NOMO-1 treated with DMSO at 0.1 percent for 48 hours (cell line): Measurements from ENCODE around the gene BORCS6.
"Not testable (repeated sequence)": the region's sequence is repeated elsewhere in the genome, so short reads cannot be mapped to it uniquely, and the experiment has no call there.

Source experiments
- DNase-seq: peaks from one replicate; lab custom pipeline; 2025; ENCODE audit not compliant: unreplicated experiment; lab: John Stamatoyannopoulos, UW

The BORCS6 gene

GRCh38 chr17:8189711-8190477, at the start of gene BORCS6:
Gene BORCS6 (minus strand): TSS chr17:8190180. CDS start chr17:8190140, 40 bp downstream.
- DNase-seq: peak; percentile 99

GRCh38 chr17:8237886-8238285, 47.9 kb upstream of the BORCS6 start:
- DNase-seq: no peak

- no peak for DNase-seq
Observed at GRCh38 chr17:8237175-8237574, 47.2 kb upstream of the BORCS6 start.

- no peak for DNase-seq
Observed at GRCh38 chr17:8235676-8236075, 45.7 kb upstream of the BORCS6 start.

- no peak for DNase-seq
Observed at GRCh38 chr17:8234361-8235270, 44.6 kb upstream of the BORCS6 start.

DNA sequence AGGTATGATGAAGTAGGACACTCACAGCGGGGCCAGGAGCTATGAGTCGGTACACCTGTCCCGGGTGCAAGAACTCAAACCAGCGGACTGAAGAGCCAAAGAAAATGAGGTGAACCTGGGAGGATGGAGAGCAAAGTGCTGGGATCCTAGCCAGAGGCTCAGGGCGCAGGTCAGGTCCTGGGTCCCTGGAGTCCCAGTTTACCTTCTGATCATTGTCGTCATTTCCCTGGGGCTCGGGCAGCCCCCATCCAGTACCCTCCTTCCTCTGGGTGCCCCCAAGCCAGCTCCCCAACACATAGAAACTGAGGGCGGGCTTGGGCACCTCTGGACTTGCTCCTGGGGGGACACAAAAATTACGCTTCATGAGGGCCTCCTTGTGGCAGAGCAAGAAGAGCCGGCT, 41.7 kb upstream of the BORCS6 start:
- DNase-seq: no peak

- no peak for DNase-seq
Observed at GRCh38 chr17:8227238-8227581, 37.2 kb upstream of the BORCS6 start.

DNA sequence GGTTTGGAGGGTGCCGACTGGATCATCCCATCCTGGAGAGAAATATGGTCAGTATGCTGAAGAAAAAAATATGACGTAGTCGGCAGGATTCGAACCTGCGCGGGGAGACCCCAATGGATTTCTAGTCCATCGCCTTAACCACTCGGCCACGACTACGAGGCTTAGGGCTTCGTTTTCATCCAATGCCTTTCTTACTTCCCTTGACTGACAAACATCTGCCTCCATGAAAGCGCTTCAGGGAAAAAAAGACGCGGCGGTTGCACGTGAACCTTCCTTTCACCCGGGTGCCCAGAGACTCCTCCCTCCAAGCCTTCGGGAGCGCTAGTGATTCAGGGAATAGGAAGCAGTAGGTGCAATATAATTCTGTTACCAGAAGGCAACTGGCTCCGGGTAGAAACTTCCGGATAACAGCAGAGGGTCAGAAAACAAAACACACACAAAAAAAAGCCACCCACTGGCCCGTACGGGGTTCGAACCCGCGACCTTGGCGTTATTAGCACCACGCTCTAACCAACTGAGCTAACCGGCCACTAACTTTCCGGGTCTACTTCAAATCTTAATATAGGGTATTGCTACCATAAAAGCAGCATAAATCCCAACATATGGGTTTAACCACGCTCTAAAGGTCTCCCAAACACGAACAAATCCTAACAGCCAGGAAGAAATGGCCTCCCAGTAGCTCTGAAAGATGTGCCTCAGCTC, 36.7 kb upstream of the BORCS6 start:
- DNase-seq: peak; percentile 70

DNA sequence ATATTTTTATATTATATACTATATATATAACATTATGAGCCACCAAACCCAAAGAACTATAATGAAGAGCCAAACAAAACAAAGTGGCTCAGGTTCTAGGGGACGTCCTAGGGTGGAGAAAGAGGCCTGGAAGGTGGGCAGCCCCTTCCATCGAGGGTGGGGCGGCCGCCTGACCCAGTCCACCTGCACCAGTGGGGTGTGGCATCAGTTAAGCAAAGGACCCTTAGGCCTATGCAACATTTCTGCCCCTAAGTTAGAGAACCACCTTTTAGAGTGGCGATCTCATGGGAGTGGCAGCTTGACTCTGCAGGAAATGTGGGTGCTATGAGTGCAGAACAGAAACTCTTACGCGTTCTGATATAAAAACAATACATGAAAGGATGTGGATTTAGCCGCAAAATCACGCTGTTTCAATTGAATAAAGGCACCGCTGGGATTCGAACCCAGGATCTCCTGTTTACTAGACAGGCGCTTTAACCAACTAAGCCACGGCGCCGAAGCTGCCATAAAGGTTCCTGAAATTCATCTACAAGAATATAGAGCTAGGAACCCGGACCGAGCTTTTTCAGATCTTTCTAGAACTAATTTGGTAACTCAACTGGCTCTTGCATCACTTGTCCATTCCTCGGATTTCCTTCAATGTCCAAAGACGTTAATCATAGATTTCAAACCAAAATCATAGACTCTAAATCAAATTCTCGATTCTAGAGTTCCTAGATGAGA, 36.0 kb upstream of the BORCS6 start:
- DNase-seq: peak; percentile 55

GRCh38 chr17:8224891-8225812, 35.2 kb upstream of the BORCS6 start:
- DNase-seq: no peak

- peak; percentile 62 for DNase-seq
Observed at GRCh38 chr17:8223356-8224126, 33.6 kb upstream of the BORCS6 start.

- DNase-seq: peak; percentile 84
Observed at GRCh38 chr17:8222630-8223355, 32.8 kb upstream of the BORCS6 start.

DNA sequence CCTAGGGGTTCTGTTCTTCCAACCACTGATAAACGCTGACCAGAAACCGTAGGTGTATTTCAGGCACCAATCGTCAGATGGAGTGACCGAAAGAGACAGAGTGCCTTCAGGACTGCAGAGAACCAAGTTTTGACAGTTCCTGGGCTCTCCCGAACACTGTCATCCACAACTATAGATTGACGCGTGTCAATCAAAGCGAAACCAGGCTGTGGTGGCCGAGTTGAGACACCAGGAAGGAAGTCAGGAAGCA, 32.3 kb upstream of the BORCS6 start:
- no peak for DNase-seq

GRCh38 chr17:8221663-8222379, 31.8 kb upstream of the BORCS6 start:
- peak; percentile 85 for DNase-seq

DNA sequence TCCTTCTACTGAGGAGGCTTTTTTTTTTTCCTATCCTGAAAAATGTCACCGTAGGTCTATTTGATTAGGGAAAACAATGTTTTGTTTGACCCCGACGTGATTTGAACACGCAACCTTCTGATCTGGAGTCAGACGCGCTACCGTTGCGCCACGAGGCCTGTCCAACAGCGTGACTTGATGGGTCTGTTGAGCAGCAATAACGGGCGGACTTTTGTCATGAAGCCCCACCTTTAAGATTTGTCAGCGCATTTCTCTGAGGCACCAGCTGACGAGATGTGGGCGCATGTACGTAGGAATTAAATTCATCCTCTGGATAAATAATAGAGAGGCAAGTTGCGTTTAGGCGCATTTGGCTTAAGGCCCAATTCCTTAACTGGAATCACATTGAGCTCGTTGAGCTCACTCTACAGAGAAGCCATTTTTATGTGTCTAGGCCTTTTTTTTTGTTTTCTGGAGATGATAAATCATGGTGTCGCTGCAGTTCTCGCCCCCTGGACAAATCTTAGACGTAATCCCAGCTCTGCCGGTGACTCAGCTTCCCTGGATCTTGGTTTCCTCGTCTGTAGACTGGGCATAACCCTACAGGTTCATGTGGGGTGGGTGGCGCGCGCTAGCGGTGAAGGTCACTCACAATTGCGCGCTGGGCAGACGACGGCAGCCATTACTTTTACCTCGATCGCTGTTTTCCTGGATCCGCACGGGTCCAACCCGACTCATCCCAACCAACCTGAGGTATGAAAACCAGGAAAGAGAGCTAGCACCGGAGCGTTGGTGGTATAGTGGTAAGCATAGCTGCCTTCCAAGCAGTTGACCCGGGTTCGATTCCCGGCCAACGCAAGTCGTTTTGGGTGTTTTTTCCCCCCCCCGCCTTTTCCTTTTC, 31.0 kb upstream of the BORCS6 start:
- peak; percentile 71 for DNase-seq

- not testable (repeated sequence) for DNase-seq
Observed at GRCh38 chr17:8214000-8214399, 24.0 kb upstream of the BORCS6 start.
